ENCODE measurements around the gene LRRC52.

GRCh38 chr1:165542647-165543046, 1.2 kb upstream of the LRRC52 start:
- TF ChIP-seq CTCF (IDR thresholded peaks at IDR 0.05) (no peak), POLR2A (IDR thresholded peaks at IDR 0.05) (no peak)
